ENCODE measurements around the gene TRH. TPM values are rescaled to one million over a fixed set of nuclear protein-coding genes. Genes with fewer than 3 reads are reported as not detected.
A peak's percentile ranks its signal among the peaks of the same experiment; 100 is the strongest.
"Not testable (repeated sequence)": the region's sequence is repeated elsewhere in the genome, so short reads cannot be mapped to it uniquely, and the experiment has no call there.

TRH gene
- total and polyA plus RNA-seq, 2 donors: 0.04 to 0.16 TPM

DNA sequence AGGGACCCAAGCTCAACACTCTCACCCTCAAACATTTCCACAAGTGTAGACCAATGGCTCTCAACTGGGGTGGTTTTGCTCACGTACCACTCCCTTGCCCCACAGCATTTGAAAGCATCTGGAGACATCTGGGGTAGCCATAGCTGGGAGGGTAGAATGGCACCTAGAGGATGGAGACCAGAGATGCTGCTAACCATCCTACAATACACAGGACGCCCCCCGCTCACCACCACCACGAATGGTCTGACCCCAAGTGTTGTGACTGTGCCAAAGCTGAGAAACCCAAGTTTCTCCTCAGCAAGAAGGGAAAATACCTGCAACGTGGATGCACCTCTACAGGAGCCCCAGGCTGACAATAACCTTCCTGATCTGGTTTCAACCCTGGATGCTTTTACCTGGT, 24.7 kb downstream of the TRH start:
- 75% methylated on average over 5 of the region's 5 CpGs for WGBS
- not testable (repeated sequence) for H3K4me1 ChIP-seq (ENCODE audit: insufficient read depth); H3K27ac ChIP-seq (ENCODE audit: low read depth); H3K36me3 ChIP-seq (ENCODE audit: insufficient read depth); DNase-seq (ENCODE audit: extremely low spot score); H3K4me3 ChIP-seq (ENCODE audit: low read depth, low read length)

DNA sequence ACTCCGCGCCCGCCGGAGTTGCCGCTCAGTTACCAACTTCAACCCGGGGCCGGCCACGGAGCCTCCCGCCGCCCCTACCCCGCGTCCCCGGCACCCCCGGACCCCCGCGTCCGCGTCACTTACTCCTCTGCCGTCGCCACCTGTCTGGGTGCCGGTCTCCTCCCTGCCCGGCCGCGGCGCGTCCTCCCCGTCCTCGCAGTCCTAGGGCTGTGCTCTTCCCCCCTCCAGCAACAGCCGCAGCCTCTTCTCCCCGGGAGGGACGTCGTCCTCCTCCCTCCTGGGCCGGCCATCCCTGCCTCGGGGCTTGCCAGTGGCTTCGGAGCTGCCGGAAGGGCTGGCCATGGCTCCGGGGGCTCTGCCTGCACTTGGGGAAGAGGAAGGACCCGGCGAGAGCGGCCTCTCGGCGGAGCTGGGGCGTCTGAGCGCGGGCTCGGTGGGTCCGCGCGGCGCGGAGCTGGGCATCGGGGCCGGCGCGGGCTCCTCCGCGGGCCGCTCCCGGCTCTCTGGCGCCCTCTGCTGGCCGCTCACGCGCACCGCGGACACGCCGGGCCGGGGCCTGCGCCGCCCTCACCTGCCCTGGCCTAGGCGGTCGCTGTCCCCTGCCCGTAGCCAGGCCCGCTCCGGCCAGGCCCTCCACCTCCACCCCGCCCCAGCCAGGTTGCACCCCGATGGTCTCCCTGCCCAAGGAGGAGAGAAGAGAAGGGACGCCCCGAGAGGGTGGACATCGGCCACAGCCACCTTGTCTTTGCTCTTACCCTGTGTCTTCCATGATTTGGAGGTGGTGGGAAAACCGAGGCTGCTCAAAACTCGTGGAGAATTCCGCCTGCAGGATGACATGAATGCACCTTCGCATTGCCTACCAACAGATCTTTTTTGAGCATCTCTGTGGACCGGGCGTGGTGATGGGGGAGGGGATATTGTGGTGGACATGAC, 28.4 kb downstream of the TRH start:
- DNase-seq (ENCODE audit: extremely low spot score); H3K4me1 ChIP-seq (ENCODE audit: insufficient read depth); H3K27ac ChIP-seq (ENCODE audit: low read depth); H3K36me3 ChIP-seq (ENCODE audit: insufficient read depth): not testable (repeated sequence)
- peak overlapping the region; percentile 21 for H3K4me3 ChIP-seq (ENCODE audit: low read depth, low read length)
- WGBS: 2% methylated on average over 77 of the region's 86 CpGs

DNA sequence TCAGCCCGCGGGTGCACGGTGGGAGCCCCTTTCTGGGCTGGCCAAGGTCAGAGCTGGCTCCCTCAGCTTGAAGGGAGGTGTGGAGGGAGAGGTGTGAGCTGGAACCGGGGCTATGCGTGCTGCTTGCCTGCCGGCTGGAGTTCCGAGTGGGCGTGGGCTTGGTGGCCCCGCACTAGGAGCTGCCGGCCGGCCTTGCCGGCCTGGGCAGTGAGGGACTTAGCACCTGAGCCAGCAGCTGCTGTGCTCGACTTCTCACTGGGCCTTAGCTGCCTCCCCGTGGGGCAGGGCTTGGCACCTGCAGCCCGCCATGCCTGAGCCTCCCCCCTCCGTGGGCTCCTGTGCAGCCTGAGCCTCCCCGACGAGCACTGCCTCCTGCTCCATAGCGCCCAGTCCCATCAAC, 36.0 kb downstream of the TRH start:
- no peak for DNase-seq (ENCODE audit: extremely low spot score)
- WGBS: 87% methylated on average over 19 of the region's 19 CpGs
- no peak overlapping the region for H3K27ac ChIP-seq (ENCODE audit: low read depth)
- H3K4me1 ChIP-seq (ENCODE audit: insufficient read depth): no peaks in the 10 kb centered on the region
- no peak overlapping the region for H3K4me3 ChIP-seq (ENCODE audit: low read depth, low read length)
- H3K36me3 ChIP-seq (ENCODE audit: insufficient read depth): no peaks in the 10 kb centered on the region

DNA sequence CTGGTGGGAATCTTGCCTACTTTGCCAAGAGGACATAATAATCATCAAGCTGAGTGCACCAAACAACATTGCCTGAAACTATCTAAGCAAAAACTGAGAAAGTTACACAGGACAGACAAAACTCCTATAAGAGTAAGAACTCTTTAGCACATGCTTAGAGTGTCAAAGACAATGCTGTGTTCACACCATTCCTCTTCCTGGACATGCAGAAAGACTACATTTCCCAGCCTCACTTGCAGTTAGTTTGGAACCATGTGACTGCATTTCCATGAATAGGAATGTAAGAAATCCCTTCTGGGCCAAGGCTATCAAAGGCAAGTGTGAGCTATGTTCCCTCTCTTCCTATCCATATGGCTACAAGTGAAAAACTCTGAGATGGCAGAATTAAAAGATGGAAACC, 37.6 kb downstream of the TRH start:
- H3K36me3 ChIP-seq (ENCODE audit: insufficient read depth); H3K4me1 ChIP-seq (ENCODE audit: insufficient read depth); DNase-seq (ENCODE audit: extremely low spot score); H3K27ac ChIP-seq (ENCODE audit: low read depth); H3K4me3 ChIP-seq (ENCODE audit: low read depth, low read length): not testable (repeated sequence)

DNA sequence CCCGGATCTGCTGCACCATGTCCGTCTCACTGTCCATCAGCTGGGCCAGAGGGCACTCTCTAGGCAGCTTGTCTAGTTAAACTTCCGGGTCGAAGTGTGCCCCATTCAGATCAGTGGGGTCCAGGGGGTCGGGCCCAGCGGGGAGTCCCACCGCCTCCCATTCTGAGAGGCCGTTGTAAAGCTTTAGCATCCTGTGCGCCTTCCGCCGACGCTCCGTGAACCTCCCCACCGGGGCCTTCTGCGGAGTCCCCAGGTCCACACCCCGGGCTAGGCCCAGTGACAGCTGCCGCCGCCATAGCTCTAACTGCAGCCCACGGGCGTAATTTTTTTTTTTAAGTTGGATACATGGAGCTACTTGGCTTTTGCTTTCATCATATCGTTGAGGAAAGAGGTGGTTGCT, 38.7 kb downstream of the TRH start:
- not testable (repeated sequence) for H3K27ac ChIP-seq (ENCODE audit: low read depth); H3K4me3 ChIP-seq (ENCODE audit: low read depth, low read length); DNase-seq (ENCODE audit: extremely low spot score); H3K4me1 ChIP-seq (ENCODE audit: insufficient read depth); H3K36me3 ChIP-seq (ENCODE audit: insufficient read depth)
- WGBS: 89% methylated on average over 21 of the region's 21 CpGs

DNA sequence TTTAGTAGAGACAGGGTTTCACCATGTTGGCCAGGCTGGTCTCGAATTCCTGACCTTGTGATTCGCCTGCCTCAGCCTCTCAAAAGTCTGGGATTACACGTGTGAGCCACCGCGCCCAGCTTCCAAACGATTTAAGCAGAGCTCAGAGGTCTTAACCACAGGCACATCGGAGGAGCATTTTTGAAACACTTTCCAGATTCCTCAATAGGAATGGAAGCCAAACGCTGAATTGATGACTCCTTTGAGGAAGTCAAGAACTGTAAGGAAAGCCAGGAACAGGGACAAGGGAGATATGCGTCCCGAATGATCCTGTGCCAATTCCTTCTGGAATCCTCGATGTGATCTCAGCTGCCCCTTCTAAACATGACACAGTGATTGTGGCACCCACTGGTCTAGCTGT, 40.0 kb downstream of the TRH start:
- Histone ChIP-seq H3K27ac (ENCODE audit: low read depth) (no peak overlapping the region), H3K4me3 (ENCODE audit: low read depth, low read length) (no peak overlapping the region), H3K36me3 (ENCODE audit: insufficient read depth) (no peaks in the 10 kb centered on the region), H3K4me1 (ENCODE audit: insufficient read depth) (no peaks in the 10 kb centered on the region)
- DNase-seq (ENCODE audit: extremely low spot score): no peak
- 71% methylated on average over 11 of the region's 11 CpGs for WGBS

DNA sequence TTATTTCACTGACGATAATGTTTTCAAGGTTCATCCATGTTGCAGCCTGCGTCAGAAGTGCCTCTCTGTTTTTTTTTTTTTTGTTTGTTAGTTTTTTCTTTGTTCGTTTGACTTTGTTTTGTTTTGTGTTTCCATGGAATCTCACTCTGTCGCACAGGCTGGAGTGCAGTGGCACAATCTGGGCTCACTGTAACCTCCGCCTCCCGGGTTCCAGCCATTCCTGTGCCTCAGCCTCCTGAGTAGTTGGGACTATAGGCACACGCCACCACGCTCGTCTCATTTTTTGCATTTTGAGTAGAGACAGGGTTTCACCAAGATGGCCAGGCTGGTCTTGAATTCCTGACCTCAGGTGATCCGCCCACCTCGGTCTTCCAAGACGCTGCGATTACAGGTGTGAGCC, 43.1 kb downstream of the TRH start:
- not testable (repeated sequence) for H3K4me1 ChIP-seq (ENCODE audit: insufficient read depth); H3K27ac ChIP-seq (ENCODE audit: low read depth); DNase-seq (ENCODE audit: extremely low spot score); H3K4me3 ChIP-seq (ENCODE audit: low read depth, low read length); H3K36me3 ChIP-seq (ENCODE audit: insufficient read depth)
- 90% methylated on average over 13 of the region's 13 CpGs for WGBS

DNA sequence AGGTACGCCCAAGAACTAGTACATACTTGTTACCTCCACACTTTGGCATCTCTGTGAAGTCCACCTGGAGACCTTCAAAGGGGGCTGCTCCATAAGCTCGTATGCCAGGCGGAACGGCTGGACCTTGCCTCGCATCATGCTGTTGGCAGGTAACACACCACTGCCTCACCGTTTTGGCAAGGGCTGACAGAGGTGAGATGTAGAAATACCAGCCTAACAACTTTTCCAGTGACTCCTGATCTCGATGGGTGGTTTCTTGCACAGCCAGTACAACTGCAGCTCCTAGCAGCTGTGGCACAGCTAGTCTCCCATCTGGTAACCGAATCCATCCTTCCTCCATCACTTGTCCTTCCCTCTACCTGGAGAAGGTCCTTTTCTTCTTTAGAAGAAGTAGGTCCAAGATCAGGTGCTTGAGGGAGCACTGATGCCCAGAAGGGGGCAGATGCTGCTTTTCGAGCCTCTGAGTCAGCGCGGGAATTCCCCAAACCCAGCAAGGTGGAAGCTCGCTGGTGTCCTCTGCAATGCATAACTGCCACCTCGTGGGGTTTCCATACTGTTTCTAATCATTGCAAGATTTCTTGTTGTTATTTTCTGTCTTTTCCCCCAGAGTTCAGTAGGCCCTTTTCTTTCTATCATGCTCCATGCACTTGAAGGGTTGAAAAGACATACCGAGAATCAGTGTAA, 51.8 kb downstream of the TRH start:
- H3K36me3 ChIP-seq (ENCODE audit: insufficient read depth); DNase-seq (ENCODE audit: extremely low spot score); H3K4me3 ChIP-seq (ENCODE audit: low read depth, low read length); H3K4me1 ChIP-seq (ENCODE audit: insufficient read depth); H3K27ac ChIP-seq (ENCODE audit: low read depth): not testable (repeated sequence)
- 79% methylated on average over 14 of the region's 14 CpGs for WGBS

DNA sequence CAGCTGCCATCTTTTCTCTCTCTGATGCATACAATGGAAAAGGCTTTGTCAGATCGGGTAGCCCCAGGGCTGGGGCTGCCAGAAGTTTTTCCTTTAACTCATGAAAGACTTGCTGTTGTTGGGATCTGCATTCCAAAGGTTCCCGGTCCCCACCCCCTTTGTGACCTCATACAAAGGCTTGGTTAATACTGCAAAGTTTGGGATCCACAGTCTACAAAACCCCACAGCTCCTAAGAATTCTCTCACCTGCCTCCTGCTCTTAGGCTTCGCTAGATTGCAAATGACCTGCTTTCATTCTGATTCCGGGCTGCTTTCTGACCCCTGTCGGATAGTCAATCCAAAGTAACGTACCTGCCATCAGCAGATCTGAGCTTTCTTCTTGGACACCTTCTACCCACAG, 52.9 kb downstream of the TRH start:
- not testable (repeated sequence) for H3K27ac ChIP-seq (ENCODE audit: low read depth); H3K36me3 ChIP-seq (ENCODE audit: insufficient read depth); DNase-seq (ENCODE audit: extremely low spot score); H3K4me1 ChIP-seq (ENCODE audit: insufficient read depth); H3K4me3 ChIP-seq (ENCODE audit: low read depth, low read length)
- WGBS: 66% methylated on average over 5 of the region's 6 CpGs

Other genes with a start within 250 kb of the TRH start
- gene TMCC1, start 81.0 kb upstream of the TRH start, total RNA-seq: 44.1 TPM
- 14.5 TPM for gene TMCC1, start 81.0 kb upstream of the TRH start, polyA plus RNA-seq
- gene ALG1L2, start 107.1 kb downstream of the TRH start, total RNA-seq: 0.85 TPM
- not detected for gene ALG1L2, start 107.1 kb downstream of the TRH start, polyA plus RNA-seq